NCI-H526 (cell line): ENCODE results near the gene NDOR1.

Experiments
- DNase-seq, 2 experiments: peaks; one replicate each; lab custom pipeline; 2025; lab: John Stamatoyannopoulos, UW

NDOR1 gene

DNA sequence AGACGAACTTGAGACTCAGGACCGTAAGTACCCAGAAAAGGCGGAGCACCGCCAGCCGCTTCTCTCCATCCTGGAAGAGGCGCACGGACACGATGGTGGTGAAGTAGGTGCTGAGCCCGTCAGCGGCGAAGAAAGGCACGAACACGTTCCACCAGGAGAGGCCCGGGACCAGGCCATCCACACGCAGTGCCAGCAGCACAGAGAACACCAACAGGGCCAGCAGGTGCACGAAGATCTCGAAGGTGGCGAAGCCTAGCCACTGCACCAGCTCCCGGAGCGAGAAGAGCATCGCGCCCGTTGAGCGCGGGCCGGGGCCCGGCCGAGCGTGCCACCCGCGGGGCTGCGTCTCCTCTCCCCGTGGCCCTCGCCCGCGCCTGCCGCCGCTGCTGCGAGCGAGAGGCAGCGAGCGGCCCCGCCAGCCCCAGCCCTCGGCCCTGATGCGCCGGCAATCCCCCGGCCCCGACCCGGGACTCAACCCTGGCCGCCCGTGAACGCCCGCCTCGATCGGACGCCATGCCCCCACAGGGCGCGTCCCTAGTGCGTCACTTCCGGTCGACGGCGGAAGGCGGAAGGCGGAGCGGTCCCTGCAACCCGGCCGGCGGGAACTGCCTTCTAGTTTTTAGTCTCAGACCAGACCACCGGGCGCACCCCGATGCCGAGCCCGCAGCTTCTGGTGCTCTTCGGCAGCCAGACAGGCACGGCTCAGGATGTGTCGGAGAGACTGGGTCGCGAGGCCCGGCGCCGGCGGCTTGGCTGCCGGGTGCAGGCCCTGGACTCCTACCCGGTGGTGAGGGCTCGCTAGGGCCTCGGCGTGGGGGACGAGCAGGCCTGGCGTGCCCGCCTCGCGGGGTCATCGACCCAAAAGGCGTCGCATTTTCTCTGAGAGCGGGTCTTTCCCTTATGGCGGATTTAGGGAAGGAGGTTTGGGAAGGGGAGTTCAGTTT lies at the start of gene NDOR1, which contains the start of gene TMEM203:
Gene NDOR1 (plus strand): TSS at position 575 of the 944 bp plus-strand sequence. CDS start 78 bp downstream, at position 653.
Gene TMEM203 (minus strand): TSS at position 523 of the 944 bp plus-strand sequence. CDS start 234 bp downstream, at position 289.
- peak in 1 of 2 experiments; percentile 78 for DNase-seq

DNA sequence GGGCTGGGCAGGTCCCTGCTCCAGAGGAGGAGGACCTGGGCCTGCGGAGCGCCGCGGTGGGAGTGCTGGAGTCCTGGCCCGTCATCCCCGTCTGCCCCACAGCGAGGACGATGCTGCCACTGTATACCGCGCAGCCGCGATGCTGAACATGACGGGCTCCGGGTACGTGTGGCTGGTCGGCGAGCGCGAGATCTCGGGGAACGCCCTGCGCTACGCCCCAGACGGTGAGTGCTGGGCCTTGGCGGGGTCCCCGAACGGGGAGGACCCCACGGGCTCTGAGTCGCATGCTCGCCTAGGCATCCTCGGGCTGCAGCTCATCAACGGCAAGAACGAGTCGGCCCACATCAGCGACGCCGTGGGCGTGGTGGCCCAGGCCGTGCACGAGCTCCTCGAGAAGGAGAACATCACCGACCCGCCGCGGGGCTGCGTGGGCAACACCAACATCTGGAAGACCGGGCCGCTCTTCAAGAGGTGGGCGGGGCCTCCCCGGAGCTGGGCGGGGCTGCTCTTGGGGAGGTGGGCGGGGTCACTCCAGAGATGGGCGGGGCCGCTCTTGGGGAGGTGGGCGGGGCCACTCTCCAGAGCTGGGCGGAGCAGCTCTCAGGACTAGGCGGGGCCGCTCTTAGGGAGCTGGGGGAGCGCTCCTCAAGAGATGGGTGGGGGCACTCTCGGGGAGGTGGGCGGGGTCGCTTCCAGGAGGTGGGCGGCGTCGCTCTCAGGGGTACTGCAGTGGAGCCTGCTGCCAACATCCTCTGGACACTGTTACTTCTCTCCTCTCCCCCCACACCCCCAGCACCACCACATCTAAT lies 48.7 kb upstream of the NDOR1 start:
- DNase-seq, result peak in 1 of 2 experiments; percentile 53

GRCh38 chr9:137157618-137158415 lies 47.7 kb upstream of the NDOR1 start:
- no peak for DNase-seq

- no peak for DNase-seq
These were observed 46.9 kb upstream of the NDOR1 start for GRCh38 chr9:137158625-137159024.

DNA sequence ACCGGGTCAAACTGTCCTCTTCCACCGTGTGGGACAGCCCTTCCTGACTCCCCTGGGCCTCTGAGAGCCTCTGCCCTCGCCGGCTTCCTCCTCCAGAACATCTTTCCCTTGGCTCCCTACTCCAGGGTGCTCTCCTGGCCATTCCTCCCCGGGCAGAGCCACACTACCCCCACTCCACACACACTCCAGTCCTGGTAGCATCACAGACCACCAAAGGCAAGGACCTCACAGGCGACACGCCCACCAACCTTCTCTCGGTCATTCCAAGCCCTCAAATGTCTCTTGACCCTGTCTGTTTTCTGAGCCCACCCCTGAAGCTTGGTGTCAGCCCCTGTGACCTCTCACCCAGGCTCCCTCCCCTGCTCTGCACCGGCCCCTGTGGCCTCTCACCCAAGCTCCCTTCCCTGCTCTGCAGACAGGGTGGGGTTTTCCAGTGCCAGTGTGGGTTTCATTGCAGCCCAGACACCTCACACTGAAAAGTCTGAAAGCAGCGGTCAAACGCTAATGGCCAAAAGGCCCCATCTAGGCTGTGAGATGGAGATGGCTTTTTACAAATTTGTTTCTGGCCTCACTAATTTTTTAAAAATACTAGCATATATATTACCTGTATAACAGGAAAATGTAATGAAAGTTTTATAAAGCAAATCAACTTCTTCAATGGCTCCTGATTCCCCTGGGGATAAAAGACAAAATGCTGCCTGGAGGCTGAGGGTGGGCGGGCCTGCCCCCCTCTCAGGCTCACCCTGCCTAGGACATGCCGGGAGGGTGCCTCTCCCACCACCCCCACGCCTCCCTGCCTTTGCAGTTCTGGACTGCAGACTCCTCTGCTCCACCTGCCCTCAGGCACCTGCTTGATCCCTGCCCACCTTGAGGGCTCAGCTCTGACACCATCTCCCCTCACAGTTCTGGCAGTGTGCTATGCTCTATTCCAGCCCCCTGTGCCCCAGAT lies 46.1 kb upstream of the NDOR1 start:
- no peak for DNase-seq

DNA sequence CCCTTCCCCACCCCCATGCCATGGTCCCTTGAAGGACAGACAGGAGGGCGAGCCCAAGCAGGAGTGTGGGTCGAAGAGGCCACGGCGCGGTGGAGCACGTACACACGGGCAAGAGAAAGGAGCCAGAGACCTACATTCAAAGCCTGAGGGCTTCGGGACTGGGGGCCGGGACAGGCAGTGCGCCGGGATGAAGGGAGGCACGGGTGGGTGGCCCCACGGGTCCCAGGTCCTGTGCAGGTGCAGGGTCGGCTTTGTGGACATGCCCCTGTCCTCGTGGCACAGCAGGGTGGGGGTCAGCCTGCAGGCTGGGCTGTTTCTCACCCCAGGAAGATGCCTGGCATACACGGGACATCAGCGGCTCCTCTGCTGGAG lies 45.5 kb upstream of the NDOR1 start:
- no peak for DNase-seq

DNA sequence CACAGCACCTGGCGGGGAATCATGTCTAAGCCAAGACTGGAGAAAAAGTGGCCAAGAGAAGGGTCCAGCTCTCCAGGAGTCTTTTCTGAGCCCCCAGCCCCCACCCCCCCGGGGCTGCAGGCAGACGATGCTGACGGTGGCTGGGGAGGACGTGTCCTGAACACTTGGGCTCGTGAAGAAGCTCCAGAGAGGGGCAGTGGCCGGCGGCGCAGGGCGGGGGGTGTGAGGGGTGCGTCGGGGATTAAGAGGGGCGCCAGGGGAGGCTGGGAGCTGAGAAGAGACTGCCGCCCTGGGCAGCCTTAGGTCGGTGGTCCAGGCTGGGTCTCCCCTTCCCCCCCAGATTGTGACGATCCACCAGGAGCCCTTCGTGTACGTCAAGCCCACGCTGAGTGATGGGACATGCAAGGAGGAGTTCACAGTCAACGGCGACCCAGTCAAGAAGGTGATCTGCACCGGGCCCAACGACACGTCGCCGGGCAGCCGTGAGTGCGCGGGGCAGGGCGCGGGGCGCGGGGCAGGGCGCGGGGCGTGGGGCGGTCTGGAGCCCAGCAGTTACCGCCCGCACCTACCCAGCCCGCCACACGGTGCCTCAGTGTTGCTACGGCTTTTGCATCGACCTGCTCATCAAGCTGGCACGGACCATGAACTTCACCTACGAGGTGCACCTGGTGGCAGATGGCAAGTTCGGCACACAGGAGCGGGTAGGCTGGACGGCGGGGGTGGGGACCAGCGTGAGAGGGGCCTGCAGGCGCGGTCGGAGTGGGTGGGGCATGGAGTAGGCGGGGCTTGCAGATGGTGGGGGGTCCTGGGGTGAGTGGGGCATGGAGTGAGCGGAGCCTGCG lies 44.6 kb upstream of the NDOR1 start:
- peak; percentile 54 to 82 for DNase-seq

DNA sequence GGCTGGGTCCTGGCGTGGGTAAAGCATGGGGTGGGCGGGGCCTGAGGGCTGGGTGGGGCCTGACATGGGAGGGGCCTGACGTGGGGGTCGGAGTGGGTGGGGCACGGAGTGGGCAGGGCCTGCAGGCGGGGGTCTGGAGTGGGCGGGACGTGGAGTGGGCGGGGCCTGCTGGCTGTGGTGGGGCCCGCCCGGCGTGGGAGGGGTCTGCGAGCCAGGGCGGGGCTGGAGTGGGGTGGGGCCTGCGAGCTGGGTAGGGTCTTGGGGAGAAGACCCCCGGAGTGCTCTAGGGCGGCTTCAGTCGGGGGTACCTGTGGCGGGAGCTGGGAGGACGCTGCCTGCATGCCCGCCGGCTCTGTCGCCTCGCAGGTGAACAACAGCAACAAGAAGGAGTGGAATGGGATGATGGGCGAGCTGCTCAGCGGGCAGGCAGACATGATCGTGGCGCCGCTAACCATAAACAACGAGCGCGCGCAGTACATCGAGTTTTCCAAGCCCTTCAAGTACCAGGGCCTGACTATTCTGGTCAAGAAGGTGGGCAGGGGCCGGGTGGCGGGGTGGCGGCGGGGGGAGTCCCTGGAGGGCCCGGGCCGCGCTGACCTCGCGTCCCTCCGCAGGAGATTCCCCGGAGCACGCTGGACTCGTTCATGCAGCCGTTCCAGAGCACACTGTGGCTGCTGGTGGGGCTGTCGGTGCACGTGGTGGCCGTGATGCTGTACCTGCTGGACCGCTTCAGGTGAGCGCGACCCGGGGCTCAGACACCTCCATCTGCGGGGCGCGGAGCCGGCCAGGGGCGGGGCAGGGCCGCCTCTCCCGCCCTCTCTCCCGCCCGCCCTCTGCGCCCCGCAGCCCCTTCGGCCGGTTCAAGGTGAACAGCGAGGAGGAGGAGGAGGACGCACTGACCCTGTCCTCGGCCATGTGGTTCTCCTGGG lies 43.7 kb upstream of the NDOR1 start:
- peak; percentile 17 to 54 for DNase-seq

GRCh38 chr9:137162505-137163364 lies 42.8 kb upstream of the NDOR1 start:
- DNase-seq, result peak in 1 of 2 experiments; percentile 62

GRCh38 chr9:137163365-137163715 lies 42.2 kb upstream of the NDOR1 start:
- DNase-seq, result peak in 1 of 2 experiments; percentile 53

DNA sequence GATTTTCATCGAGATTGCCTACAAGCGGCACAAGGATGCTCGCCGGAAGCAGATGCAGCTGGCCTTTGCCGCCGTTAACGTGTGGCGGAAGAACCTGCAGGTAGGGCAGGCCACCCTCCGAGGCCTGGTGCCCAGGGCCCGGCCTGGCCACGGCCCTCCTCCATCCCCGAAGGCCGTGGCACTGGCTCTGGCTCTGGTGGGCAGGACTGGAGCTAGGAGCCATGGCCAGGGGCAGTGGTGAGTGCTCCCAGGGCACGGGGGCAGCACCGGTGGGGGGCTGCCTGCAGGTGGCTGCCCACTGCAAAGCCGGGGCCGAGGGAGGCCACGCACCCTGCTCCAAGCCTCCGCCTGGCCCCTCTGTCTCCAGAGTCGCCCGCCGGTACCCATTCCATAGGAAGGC lies 41.7 kb upstream of the NDOR1 start:
- DNase-seq, result no peak

GRCh38 chr9:137164370-137165249 lies 40.9 kb upstream of the NDOR1 start:
- no peak for DNase-seq

GRCh38 chr9:137165250-137165836 lies 40.2 kb upstream of the NDOR1 start:
- DNase-seq, result no peak

- DNase-seq, result no peak
These were observed 38.9 kb upstream of the NDOR1 start for GRCh38 chr9:137166380-137167229.

DNA sequence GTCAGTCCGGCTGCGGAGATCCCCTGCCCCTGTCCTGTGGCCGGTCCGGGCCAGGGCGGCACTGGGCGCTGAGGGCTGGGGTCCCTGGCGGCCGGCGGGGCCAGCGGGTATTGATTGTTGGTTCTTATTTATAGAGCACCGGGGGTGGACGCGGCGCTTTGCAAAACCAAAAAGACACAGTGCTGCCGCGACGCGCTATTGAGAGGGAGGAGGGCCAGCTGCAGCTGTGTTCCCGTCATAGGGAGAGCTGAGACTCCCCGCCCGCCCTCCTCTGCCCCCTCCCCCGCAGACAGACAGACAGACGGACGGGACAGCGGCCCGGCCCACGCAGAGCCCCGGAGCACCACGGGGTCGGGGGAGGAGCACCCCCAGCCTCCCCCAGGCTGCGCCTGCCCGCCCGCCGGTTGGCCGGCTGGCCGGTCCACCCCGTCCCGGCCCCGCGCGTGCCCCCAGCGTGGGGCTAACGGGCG lies 38.2 kb upstream of the NDOR1 start:
- peak in 1 of 2 experiments; percentile 31 for DNase-seq
